Endometrial microvascular endothelial cells (primary cell): ENCODE data around the gene CYB5A. TPM values are rescaled to one million over a fixed set of nuclear protein-coding genes. Genes with fewer than 3 reads are reported as not detected.

Source experiments
- in situ Hi-C: cut with HindIII; loops from 2 replicates; pipeline ENCODE4 v1.10.0; 2017; ENCODE audit warnings: low sequenced_read_pairs, low pct_unique_long_range_greater_than_20kb; ENCODE audit errors: inconsistent ontology term
- total RNA-seq: library from RNA; depleted of rRNA; stranded (reverse); fragments of >200 nt; gene quantifications from one replicate; pipeline ENCODE4 v1.2.3, GENCODE V29; 2015; ENCODE audit errors: inconsistent ontology term

The CYB5A gene
- total RNA-seq, 1 donor from 2014 or later = 40.3 TPM

- in situ Hi-C loops = no loop called here
Observed at GRCh38 chr18:74281980-74282754, 9.6 kb downstream of the CYB5A start.

GRCh38 chr18:74281011-74281979, 10.5 kb downstream of the CYB5A start:
- in situ Hi-C loops = no loop called here

GRCh38 chr18:74278983-74279382, 12.8 kb downstream of the CYB5A start:
- in situ Hi-C loops = no loop called here

GRCh38 chr18:74278058-74278457, 13.7 kb downstream of the CYB5A start:
- in situ Hi-C loops = no loop called here

GRCh38 chr18:74277296-74277695, 14.5 kb downstream of the CYB5A start:
- in situ Hi-C loops = no loop called here

- in situ Hi-C loops = no loop called here
Observed at GRCh38 chr18:74276609-74277008, 15.2 kb downstream of the CYB5A start.

- in situ Hi-C loops = no loop called here
Observed at GRCh38 chr18:74275736-74276135, 16.0 kb downstream of the CYB5A start.

GRCh38 chr18:74274700-74275099, 17.1 kb downstream of the CYB5A start:
- in situ Hi-C loops = no loop called here

GRCh38 chr18:74273394-74273793, 18.4 kb downstream of the CYB5A start:
- in situ Hi-C loops = no loop called here

- in situ Hi-C loops = no loop called here
Observed at GRCh38 chr18:74271635-74272034, 20.1 kb downstream of the CYB5A start.

- in situ Hi-C loops = no loop called here
Observed at GRCh38 chr18:74268933-74269620, 22.7 kb downstream of the CYB5A start.

GRCh38 chr18:74268175-74268574, 23.6 kb downstream of the CYB5A start:
- in situ Hi-C loops = no loop called here

- in situ Hi-C loops = no loop called here
Observed at GRCh38 chr18:74266161-74266560, 25.6 kb downstream of the CYB5A start.

GRCh38 chr18:74265546-74266098, 26.1 kb downstream of the CYB5A start:
- in situ Hi-C loops = no loop called here

GRCh38 chr18:74264303-74265020, 27.3 kb downstream of the CYB5A start:
- in situ Hi-C loops = no loop called here

GRCh38 chr18:74261053-74261713, 30.6 kb downstream of the CYB5A start:
- in situ Hi-C loops = no loop called here

GRCh38 chr18:74259347-74259746, 32.4 kb downstream of the CYB5A start:
- in situ Hi-C loops = no loop called here

GRCh38 chr18:74257083-74257482, 34.7 kb downstream of the CYB5A start:
- in situ Hi-C loops = no loop called here
